Measurements from ENCODE around the gene TTR. TPM values are rescaled to one million over a fixed set of nuclear protein-coding genes. Genes with fewer than 3 reads are reported as not detected.

TTR gene
- total RNA-seq, 2 donors from 2014 or later = 145 to 352 TPM

DNA sequence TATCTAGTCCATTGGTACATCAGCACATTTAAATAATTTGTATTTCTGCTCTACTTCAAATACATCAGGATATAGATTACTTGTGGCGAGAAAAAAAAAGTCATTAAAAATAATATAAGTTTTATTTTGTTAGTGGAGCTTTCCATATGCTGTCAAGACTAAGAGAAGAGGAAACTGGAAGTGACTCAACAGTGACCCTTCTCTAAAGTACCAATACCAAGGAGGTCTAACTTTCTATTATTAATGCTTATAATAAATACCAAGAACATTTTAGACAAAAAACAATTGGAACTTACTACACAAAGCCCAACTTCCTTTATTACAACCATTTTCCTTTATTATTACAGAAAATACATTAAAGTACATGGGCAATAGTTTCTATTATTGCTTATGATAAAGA, 39.8 kb downstream of the TTR start:
- TF ChIP-seq, protein P1, sequence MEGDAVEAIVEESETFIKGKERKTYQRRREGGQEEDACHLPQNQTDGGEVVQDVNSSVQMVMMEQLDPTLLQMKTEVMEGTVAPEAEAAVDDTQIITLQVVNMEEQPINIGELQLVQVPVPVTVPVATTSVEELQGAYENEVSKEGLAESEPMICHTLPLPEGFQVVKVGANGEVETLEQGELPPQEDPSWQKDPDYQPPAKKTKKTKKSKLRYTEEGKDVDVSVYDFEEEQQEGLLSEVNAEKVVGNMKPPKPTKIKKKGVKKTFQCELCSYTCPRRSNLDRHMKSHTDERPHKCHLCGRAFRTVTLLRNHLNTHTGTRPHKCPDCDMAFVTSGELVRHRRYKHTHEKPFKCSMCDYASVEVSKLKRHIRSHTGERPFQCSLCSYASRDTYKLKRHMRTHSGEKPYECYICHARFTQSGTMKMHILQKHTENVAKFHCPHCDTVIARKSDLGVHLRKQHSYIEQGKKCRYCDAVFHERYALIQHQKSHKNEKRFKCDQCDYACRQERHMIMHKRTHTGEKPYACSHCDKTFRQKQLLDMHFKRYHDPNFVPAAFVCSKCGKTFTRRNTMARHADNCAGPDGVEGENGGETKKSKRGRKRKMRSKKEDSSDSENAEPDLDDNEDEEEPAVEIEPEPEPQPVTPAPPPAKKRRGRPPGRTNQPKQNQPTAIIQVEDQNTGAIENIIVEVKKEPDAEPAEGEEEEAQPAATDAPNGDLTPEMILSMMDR (IDR thresholded peaks at IDR 0.05) = no peak
- TF ChIP-seq POLR2A (IDR thresholded peaks at IDR 0.05) = no peak
- H3K36me3 ChIP-seq (replicated peaks in 1 of 2; ENCODE audit: insufficient read depth in 1 of 2, low read depth in 2 of 2) = no peaks in the 10 kb centered on the region
- no peak for ATAC-seq
- no peak for DNase-seq
- H3K9me3 ChIP-seq = no peaks in the 10 kb centered on the region
- WGBS, 2 donors = 95 to 100% methylated on average over 1 of the region's 1 CpG
- no peak overlapping the region for H3K4me3 ChIP-seq
- no peaks in the 10 kb centered on the region for H3K27me3 ChIP-seq
- H3K27ac ChIP-seq = no peak overlapping the region
- intact Hi-C loops (cut with DNase I) = no loop called here
- H3K4me1 ChIP-seq = no peaks in the 10 kb centered on the region

DNA sequence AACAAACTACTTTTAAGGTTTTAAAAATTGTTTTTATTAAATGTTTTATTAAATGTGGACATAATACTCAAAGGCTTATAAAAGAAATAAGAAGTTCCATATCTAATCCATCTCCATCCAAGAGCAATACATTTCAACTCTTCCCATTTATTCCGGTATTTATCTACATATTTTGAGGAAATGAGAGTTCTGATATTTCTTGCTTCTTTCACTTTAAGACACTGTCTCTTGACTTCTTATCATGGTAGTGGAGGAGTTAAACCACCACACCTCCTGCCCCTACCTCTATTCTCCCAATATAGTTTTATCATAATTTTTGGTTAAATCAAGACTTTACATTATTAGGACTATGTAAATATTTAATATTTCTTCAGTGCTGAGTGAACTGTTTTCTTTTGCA, 40.7 kb downstream of the TTR start:
- Histone ChIP-seq H3K27me3 (no peaks in the 10 kb centered on the region), H3K4me1 (no peaks in the 10 kb centered on the region), H3K27ac (no peak overlapping the region), H3K9me3 (no peaks in the 10 kb centered on the region), H3K4me3 (no peak overlapping the region), H3K36me3 (replicated peaks in 1 of 2; ENCODE audit: insufficient read depth in 1 of 2, low read depth in 2 of 2) (no peaks in the 10 kb centered on the region)
- DNase-seq (no peak), ATAC-seq (no peak)
- intact Hi-C loops (cut with DNase I) = no loop called here
- WGBS, 2 donors = 88 to 92% methylated on average over 1 of the region's 1 CpG
- TF ChIP-seq, protein P1 (IDR thresholded peaks at IDR 0.05) = no peak
- no peak for TF ChIP-seq POLR2A (IDR thresholded peaks at IDR 0.05)

DNA sequence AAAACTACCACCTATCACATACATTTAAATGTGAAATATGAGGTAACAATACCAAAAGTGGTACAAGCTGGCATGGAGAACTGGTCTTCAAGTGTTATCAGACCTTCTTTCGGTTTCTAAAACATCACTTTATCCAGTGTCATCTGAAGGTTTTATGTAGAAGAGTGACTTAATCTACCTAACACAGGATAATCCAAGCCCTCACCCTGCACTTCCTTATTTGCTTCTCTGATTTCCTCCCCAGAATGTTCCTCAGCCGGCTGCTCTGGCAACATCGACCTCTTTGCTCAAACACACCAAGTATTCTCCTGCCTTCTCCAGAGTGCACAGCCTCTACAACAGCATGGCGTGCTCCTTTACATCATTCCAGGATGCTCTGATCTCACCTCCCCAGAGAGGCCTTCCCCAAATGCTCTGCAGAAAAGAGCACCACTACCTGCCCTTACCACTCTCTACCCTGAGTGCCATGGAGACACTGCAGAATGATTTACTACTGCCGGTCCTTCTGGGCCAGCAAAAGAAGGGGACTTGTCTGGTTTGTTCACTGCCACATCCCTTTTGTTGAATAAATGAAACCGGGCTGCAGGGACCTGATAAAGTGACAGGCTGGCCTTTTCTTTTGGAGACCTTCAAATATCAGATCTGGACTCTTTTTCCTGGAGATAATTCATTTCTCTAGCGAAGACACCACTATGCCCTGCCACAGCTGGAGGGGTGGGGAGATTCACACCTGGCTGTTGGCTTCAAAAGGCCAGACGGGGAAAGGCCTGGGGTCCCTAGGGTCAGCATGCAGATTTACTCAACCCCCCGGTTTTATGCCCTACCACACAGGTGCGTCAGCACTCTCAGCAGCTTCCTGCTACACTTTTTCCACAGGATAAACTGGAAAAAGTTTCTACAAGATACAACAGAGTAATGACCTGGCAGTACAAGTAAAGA, 42.0 kb downstream of the TTR start:
- Histone ChIP-seq H3K27me3 (no peaks in the 10 kb centered on the region), H3K9me3 (no peaks in the 10 kb centered on the region), H3K4me3 (no peak overlapping the region), H3K27ac (no peak overlapping the region), H3K36me3 (replicated peaks in 1 of 2; ENCODE audit: insufficient read depth in 1 of 2, low read depth in 2 of 2) (no peaks in the 10 kb centered on the region), H3K4me1 (no peaks in the 10 kb centered on the region)
- 71 to 86% methylated on average over 10 of the region's 10 CpGs for WGBS, 2 donors
- ATAC-seq (no peak), DNase-seq (no peak)
- intact Hi-C loops (cut with DNase I) = no loop called here
- TF ChIP-seq, protein P1 (IDR thresholded peaks at IDR 0.05) = no peak
- TF ChIP-seq POLR2A (IDR thresholded peaks at IDR 0.05) = no peak

DNA sequence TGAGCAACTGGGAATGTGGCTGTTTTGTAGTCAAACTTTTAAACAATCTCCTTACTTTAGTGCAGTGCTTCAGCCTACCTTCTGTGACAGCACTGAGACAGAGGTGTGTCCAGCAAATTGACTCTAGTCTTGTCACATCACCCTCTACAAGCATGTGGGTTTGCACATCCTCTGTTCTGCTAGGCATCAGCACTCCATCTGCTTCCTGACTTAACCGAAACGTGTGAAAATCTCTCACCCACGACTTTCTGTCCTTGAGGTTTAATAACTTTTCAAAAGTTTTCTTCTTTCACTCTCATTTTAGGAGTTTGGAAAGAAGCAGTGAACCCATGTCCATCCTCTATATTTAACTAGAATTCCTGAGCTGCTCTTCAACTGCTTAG, 42.6 kb downstream of the TTR start:
- no peak for ATAC-seq
- no peaks in the 10 kb centered on the region for H3K36me3 ChIP-seq (replicated peaks in 1 of 2; ENCODE audit: insufficient read depth in 1 of 2, low read depth in 2 of 2)
- no peak overlapping the region for H3K4me3 ChIP-seq
- WGBS, 2 donors = 76 to 78% methylated on average over 3 of the region's 3 CpGs
- H3K4me1 ChIP-seq = no peaks in the 10 kb centered on the region
- H3K9me3 ChIP-seq = no peaks in the 10 kb centered on the region
- H3K27me3 ChIP-seq = no peaks in the 10 kb centered on the region
- intact Hi-C loops (cut with DNase I) = no loop called here
- DNase-seq = no peak
- TF ChIP-seq POLR2A (IDR thresholded peaks at IDR 0.05) = no peak
- TF ChIP-seq, protein P1 (IDR thresholded peaks at IDR 0.05) = no peak
- H3K27ac ChIP-seq = no peak overlapping the region

DNA sequence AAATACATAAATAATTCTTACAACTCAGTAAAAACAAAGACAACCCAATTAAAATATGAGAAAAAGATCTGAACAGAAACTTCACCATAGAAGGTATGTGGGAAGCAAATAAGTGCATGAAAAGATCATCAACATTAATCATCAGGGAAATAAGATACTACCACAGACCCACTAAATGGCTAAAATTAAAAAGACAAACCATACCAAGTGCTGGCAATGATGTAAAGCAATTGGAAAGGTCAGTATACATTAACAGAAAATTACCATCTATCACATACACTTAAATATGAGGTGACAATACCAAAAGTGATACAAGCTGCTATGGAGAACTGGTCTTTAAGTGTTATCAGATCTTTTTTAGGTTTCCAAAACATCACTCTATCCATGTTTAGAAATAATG, 44.7 kb downstream of the TTR start:
- no peak for TF ChIP-seq POLR2A (IDR thresholded peaks at IDR 0.05)
- TF ChIP-seq, protein P1 (IDR thresholded peaks at IDR 0.05) = no peak

More for the DNA sequence above, 44.7 kb downstream of the TTR start:
- no peaks in the 10 kb centered on the region for H3K36me3 ChIP-seq (replicated peaks in 1 of 2; ENCODE audit: insufficient read depth in 1 of 2, low read depth in 2 of 2)
- no peak for ATAC-seq
- no peaks in the 10 kb centered on the region for H3K27me3 ChIP-seq
- no peak for DNase-seq
- no peak overlapping the region for H3K27ac ChIP-seq
- no peaks in the 10 kb centered on the region for H3K4me1 ChIP-seq
- H3K9me3 ChIP-seq = no peaks in the 10 kb centered on the region
- intact Hi-C loops (cut with DNase I) = no loop called here
- no peak overlapping the region for H3K4me3 ChIP-seq
